ENCODE results near the gene TEP1. TPM values are rescaled to one million over a fixed set of nuclear protein-coding genes. Genes with fewer than 3 reads are reported as not detected.

TEP1 gene
- total and polyA plus RNA-seq, 2 of the 13 experiments (the other 11 are each of a cell fraction or from before 2014, with no cell fraction given), result 11.0 to 12.8 TPM

DNA sequence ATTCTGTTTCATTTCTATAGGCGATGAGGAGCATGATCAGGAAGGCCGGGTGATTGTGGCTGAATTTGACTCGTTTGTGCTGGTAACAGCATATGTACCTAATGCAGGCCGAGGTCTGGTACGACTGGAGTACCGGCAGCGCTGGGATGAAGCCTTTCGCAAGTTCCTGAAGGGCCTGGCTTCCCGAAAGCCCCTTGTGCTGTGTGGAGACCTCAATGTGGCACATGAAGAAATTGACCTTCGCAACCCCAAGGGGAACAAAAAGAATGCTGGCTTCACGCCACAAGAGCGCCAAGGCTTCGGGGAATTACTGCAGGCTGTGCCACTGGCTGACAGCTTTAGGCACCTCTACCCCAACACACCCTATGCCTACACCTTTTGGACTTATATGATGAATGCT lies 43.7 kb upstream of the TEP1 start (continued):
- peak; percentile 38; the same call in 1 of the 2 replicates for TF ChIP-seq RBFOX2 (IDR thresholded peaks at IDR 0.05; ENCODE audit: low read depth, low read length)
- TF ChIP-seq, protein P1, sequence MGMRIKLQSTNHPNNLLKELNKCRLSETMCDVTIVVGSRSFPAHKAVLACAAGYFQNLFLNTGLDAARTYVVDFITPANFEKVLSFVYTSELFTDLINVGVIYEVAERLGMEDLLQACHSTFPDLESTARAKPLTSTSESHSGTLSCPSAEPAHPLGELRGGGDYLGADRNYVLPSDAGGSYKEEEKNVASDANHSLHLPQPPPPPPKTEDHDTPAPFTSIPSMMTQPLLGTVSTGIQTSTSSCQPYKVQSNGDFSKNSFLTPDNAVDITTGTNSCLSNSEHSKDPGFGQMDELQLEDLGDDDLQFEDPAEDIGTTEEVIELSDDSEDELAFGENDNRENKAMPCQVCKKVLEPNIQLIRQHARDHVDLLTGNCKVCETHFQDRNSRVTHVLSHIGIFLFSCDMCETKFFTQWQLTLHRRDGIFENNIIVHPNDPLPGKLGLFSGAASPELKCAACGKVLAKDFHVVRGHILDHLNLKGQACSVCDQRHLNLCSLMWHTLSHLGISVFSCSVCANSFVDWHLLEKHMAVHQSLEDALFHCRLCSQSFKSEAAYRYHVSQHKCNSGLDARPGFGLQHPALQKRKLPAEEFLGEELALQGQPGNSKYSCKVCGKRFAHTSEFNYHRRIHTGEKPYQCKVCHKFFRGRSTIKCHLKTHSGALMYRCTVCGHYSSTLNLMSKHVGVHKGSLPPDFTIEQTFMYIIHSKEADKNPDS (CRISPR knock-in tag; IDR thresholded peaks at IDR 0.05), result no peak
- no peak for TF ChIP-seq KLF6 (CRISPR knock-in tag; IDR thresholded peaks at IDR 0.05)
- no peak for TF ChIP-seq ZNF7 (CRISPR knock-in tag; IDR thresholded peaks at IDR 0.05)
- no peak for TF ChIP-seq ZBTB44 (CRISPR knock-in tag; IDR thresholded peaks at IDR 0.05)
- TF ChIP-seq NONO (IDR thresholded peaks at IDR 0.05), result no peak
- TF ChIP-seq NONO (CRISPR knock-in tag; conservative IDR thresholded peaks at IDR 0.05), result 0 out of 2 replicates have a peak, but pooled peaks have one; percentile 29
- no peak for TF ChIP-seq THAP7 (CRISPR knock-in tag; IDR thresholded peaks at IDR 0.05)
- no peak for TF ChIP-seq SNAPC2 (CRISPR knock-in tag; IDR thresholded peaks at IDR 0.05)
- TF ChIP-seq PAF1 (CRISPR knock-in tag; IDR thresholded peaks at IDR 0.05), result peak; percentile 15; the same call in 1 of the 2 replicates
- peak; percentile 61 for TF ChIP-seq POLR2G (IDR thresholded peaks at IDR 0.05; ENCODE audit: low read depth, low read length)
- TF ChIP-seq ARNTL (CRISPR knock-in tag; IDR thresholded peaks at IDR 0.05), result no peak
- TF ChIP-seq ZNF567 (CRISPR knock-in tag; IDR thresholded peaks at IDR 0.05; ENCODE audit: borderline replicate concordance), result no peak
- TF ChIP-seq ZNF597 (CRISPR knock-in tag; IDR thresholded peaks at IDR 0.05), result no peak
- 0 out of 2 replicates have a peak, but pooled peaks have one; percentile 23 for TF ChIP-seq RXRA (CRISPR knock-in tag; IDR thresholded peaks at IDR 0.05)
- no peak for TF ChIP-seq SOX5 (CRISPR knock-in tag; IDR thresholded peaks at IDR 0.05; ENCODE audit: borderline replicate concordance)
- TF ChIP-seq HBP1 (CRISPR knock-in tag; IDR thresholded peaks at IDR 0.05; ENCODE audit: low read depth), result no peak
- no peak for TF ChIP-seq ZNF280D (CRISPR knock-in tag; IDR thresholded peaks at IDR 0.05)
- TF ChIP-seq, protein P2, sequence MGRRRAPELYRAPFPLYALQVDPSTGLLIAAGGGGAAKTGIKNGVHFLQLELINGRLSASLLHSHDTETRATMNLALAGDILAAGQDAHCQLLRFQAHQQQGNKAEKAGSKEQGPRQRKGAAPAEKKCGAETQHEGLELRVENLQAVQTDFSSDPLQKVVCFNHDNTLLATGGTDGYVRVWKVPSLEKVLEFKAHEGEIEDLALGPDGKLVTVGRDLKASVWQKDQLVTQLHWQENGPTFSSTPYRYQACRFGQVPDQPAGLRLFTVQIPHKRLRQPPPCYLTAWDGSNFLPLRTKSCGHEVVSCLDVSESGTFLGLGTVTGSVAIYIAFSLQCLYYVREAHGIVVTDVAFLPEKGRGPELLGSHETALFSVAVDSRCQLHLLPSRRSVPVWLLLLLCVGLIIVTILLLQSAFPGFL (CRISPR knock-in tag; IDR thresholded peaks at IDR 0.05), result no peak
- 0 out of 4 replicates have a peak, but pooled peaks have one; percentile 22 to 53 for TF ChIP-seq POLR2A (IDR thresholded peaks at IDR 0.05; ENCODE audit: insufficient read depth in 1 of 2, low read depth in 2 of 2, low read length in 2 of 2)
